ENCODE data around the gene CPEB4. TPM values are rescaled to one million over a fixed set of nuclear protein-coding genes. Genes with fewer than 3 reads are reported as not detected.

The CPEB4 gene
- polyA plus RNA-seq, 1 experiment = 21.3 TPM

- Histone ChIP-seq H3K27me3 (ENCODE audit: control insufficient read depth, insufficient read depth, low read length) (no peaks in the 10 kb centered on the region), H3K4me3 (ENCODE audit: low read depth, low read length) (no peak overlapping the region), H3K27ac (ENCODE audit: low read depth, low read length) (peak overlapping the region; percentile 83), H3K9me3 (ENCODE audit: control insufficient read depth, insufficient read depth, low read length) (no peaks in the 10 kb centered on the region)
- DNase-seq (ENCODE audit: low read depth, low spot score) = peak; percentile 92
- POLR2A ChIA-PET = interaction anchor here (0.7 to 2.0 kb wide), 4 partner anchors 8 to 116 kb away, joined by 3 to 6 read pairs (median 3); partner anchors contain the start of gene CPEB4
- TF ChIP-seq, protein P1, sequence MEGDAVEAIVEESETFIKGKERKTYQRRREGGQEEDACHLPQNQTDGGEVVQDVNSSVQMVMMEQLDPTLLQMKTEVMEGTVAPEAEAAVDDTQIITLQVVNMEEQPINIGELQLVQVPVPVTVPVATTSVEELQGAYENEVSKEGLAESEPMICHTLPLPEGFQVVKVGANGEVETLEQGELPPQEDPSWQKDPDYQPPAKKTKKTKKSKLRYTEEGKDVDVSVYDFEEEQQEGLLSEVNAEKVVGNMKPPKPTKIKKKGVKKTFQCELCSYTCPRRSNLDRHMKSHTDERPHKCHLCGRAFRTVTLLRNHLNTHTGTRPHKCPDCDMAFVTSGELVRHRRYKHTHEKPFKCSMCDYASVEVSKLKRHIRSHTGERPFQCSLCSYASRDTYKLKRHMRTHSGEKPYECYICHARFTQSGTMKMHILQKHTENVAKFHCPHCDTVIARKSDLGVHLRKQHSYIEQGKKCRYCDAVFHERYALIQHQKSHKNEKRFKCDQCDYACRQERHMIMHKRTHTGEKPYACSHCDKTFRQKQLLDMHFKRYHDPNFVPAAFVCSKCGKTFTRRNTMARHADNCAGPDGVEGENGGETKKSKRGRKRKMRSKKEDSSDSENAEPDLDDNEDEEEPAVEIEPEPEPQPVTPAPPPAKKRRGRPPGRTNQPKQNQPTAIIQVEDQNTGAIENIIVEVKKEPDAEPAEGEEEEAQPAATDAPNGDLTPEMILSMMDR (IDR thresholded peaks at IDR 0.05; ENCODE audit: low read depth, low read length) = no peak
- CTCF ChIA-PET = interaction anchor here (0.8 kb wide), 1 partner anchor 265 kb away, joined by 3 read pairs; no protein-coding TSS in a partner anchor
Measured at GRCh38 chr5:173880306-173880985, 7.7 kb upstream of the CPEB4 start.

DNA sequence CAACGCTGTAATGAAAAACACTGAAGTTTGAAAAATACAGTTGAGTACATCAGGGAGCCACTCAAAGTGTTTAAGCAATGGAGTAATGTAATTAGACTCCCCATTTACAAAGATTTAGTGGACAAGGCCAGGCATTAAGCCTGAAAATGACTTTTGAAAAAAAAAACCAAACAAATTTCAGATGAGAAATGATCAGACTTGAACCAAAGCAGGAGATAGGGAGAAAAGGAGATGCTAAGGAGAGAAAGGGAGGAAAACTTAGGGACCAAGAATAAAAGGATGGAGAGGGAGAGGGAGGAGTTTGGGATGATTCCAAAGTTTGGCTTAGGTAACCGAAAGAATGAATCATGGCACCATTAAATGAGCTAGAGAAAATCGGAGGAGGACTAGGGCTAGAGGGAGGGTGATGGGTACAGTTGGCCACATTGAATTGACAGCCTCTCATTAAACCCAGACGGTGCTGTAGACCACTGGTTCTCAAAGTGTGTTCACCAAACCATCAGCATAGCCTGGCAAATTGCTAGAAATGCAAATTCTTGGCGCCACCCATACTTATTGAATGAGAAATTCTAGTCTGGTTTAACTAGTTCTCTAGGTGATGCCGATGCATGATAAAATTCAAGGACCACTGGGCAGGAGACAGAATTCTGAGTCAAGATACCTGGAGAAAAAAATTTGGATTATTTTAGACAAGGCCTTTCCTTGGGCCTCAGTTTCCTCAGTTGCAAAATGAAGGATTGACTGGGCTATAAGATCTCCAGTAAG is 6.2 kb upstream of the CPEB4 start:
- POLR2A ChIA-PET = no interaction called here
- H3K4me3 ChIP-seq (ENCODE audit: low read depth, low read length) = no peak overlapping the region
- no peaks in the 10 kb centered on the region for H3K9me3 ChIP-seq (ENCODE audit: control insufficient read depth, insufficient read depth, low read length)
- DNase-seq (ENCODE audit: low read depth, low spot score) = no peak
- H3K27ac ChIP-seq (ENCODE audit: low read depth, low read length) = no peak overlapping the region
- H3K27me3 ChIP-seq (ENCODE audit: control insufficient read depth, insufficient read depth, low read length) = no peaks in the 10 kb centered on the region
- TF ChIP-seq, protein P1 (IDR thresholded peaks at IDR 0.05; ENCODE audit: low read depth, low read length) = no peak
- CTCF ChIA-PET = no interaction called here

GRCh38 chr5:173882632-173883031 is 5.5 kb upstream of the CPEB4 start:
- Histone ChIP-seq H3K9me3 (ENCODE audit: control insufficient read depth, insufficient read depth, low read length) (no peaks in the 10 kb centered on the region), H3K27ac (ENCODE audit: low read depth, low read length) (no peak overlapping the region), H3K27me3 (ENCODE audit: control insufficient read depth, insufficient read depth, low read length) (no peaks in the 10 kb centered on the region), H3K4me3 (ENCODE audit: low read depth, low read length) (no peak overlapping the region)
- POLR2A ChIA-PET = no interaction called here
- CTCF ChIA-PET = no interaction called here
- no peak for DNase-seq (ENCODE audit: low read depth, low spot score)
- TF ChIP-seq, protein P1 (IDR thresholded peaks at IDR 0.05; ENCODE audit: low read depth, low read length) = no peak

- TF ChIP-seq, protein P1 (IDR thresholded peaks at IDR 0.05; ENCODE audit: low read depth, low read length) = no peak
- H3K27ac ChIP-seq (ENCODE audit: low read depth, low read length) = no peak overlapping the region
- no peaks in the 10 kb centered on the region for H3K9me3 ChIP-seq (ENCODE audit: control insufficient read depth, insufficient read depth, low read length)
- CTCF ChIA-PET = no interaction called here
- DNase-seq (ENCODE audit: low read depth, low spot score) = no peak
- POLR2A ChIA-PET = no interaction called here
- H3K4me3 ChIP-seq (ENCODE audit: low read depth, low read length) = no peak overlapping the region
- H3K27me3 ChIP-seq (ENCODE audit: control insufficient read depth, insufficient read depth, low read length) = no peaks in the 10 kb centered on the region
Measured at GRCh38 chr5:173883347-173883924, 4.7 kb upstream of the CPEB4 start.
